ENCODE measurements around the gene LTV1.

- TF ChIP-seq CTCF (IDR thresholded peaks at IDR 0.05; ENCODE audit: extremely low read depth in 1 of 2, insufficient read depth in 1 of 2, low read depth in 1 of 2, low read length in 2 of 2) (no peak), MYC (IDR thresholded peaks at IDR 0.05; ENCODE audit: low read depth, low read length) (no peak), POLR2A (IDR thresholded peaks at IDR 0.05; ENCODE audit: low read depth, low read length) (no peak), EZH2 (IDR thresholded peaks at IDR 0.05; ENCODE audit: borderline replicate concordance, low read depth, low read length, severe bottlenecking) (no peak), GATA2 (IDR thresholded peaks at IDR 0.05; ENCODE audit: insufficient read depth, insufficient read length, low read depth, low read length) (no peak), FOS (IDR thresholded peaks at IDR 0.05; ENCODE audit: borderline replicate concordance, insufficient read depth, low read length) (no peak)
Observed at GRCh38 chr6:143817621-143818020, 25.5 kb upstream of the LTV1 start.

Measured in endothelial cell of umbilical vein (primary cell).